Trophoblast cell (in vitro differentiated cells and primary cell): Measurements from ENCODE around the gene ACAP3.
A peak's percentile ranks its signal among the peaks of the same experiment; 100 is the strongest.

Experiments used
- DNase-seq, 2 donors: peaks; one replicate each; pipeline ENCODE4 v3.0.0-alpha.2; 2016
- H2AFZ ChIP-seq: 2 replicates; pipeline ENCODE4 v1.6.1; 2013; ENCODE audit warnings: low read length, moderate library complexity, mild to moderate bottlenecking; ENCODE audit not compliant: insufficient read depth, poor library complexity
- H2AK5ac ChIP-seq: 2 replicates; pipeline ENCODE4 v1.6.1; 2013; ENCODE audit warnings: mild to moderate bottlenecking, low read length
- H2BK120ac ChIP-seq: 2 replicates; pipeline ENCODE4 v1.6.1; 2013; ENCODE audit warnings: low read length, mild to moderate bottlenecking, moderate library complexity; ENCODE audit not compliant: insufficient read depth, poor library complexity
- H2BK12ac ChIP-seq: 2 replicates; pipeline ENCODE4 v1.6.1; 2013; ENCODE audit warnings: mild to moderate bottlenecking, low read length, moderate library complexity
- H2BK5ac ChIP-seq: 2 replicates; pipeline ENCODE4 v1.6.1; 2013; ENCODE audit warnings: low read length, low read depth, moderate library complexity, mild to moderate bottlenecking; ENCODE audit not compliant: poor library complexity
- H3K14ac ChIP-seq: 2 replicates; pipeline ENCODE4 v1.6.1; 2013; ENCODE audit warnings: mild to moderate bottlenecking, low read length
- H3K18ac ChIP-seq: 2 replicates; pipeline ENCODE4 v1.6.1; 2013; ENCODE audit warnings: mild to moderate bottlenecking, low read length
- H3K23ac ChIP-seq: 2 replicates; pipeline ENCODE4 v1.6.1; 2013; ENCODE audit warnings: low read length
- H3K27ac ChIP-seq: 2 replicates; pipeline ENCODE4 v1.5.1; 2013; ENCODE audit warnings: low read depth, mild to moderate bottlenecking, inconsistent platforms, low read length, moderate library complexity
- H3K27me3 ChIP-seq: 2 replicates; pipeline ENCODE4 v1.6.1; 2013; ENCODE audit warnings: inconsistent platforms, mild to moderate bottlenecking, low read length, moderate library complexity; ENCODE audit not compliant: insufficient read depth
- H3K36me3 ChIP-seq, 2 experiments: 1 replicate in 1 of 2; 2 replicates in 1 of 2; pipeline ENCODE4 v1.6.1; 2013; ENCODE audit warnings: low read length in 2 of 2, mild to moderate bottlenecking in 2 of 2, moderate library complexity in 1 of 2; ENCODE audit not compliant: insufficient read depth in 2 of 2, control insufficient read depth in 1 of 2
- H3K4ac ChIP-seq: 2 replicates; pipeline ENCODE4 v1.6.1; 2013; ENCODE audit warnings: low read depth, mild to moderate bottlenecking, low read length, moderate library complexity
- H3K4me1 ChIP-seq, 2 experiments: 1 replicate in 1 of 2; 2 replicates in 1 of 2; pipeline ENCODE4 v1.6.1; 2013; ENCODE audit warnings: low read length in 2 of 2, mild to moderate bottlenecking in 2 of 2, moderate library complexity in 1 of 2; ENCODE audit not compliant: insufficient read depth in 2 of 2, control insufficient read depth in 1 of 2
- H3K4me2 ChIP-seq: 2 replicates; pipeline ENCODE4 v1.6.1; 2013; ENCODE audit warnings: inconsistent platforms, mild to moderate bottlenecking, low read length, moderate library complexity
- H3K4me3 ChIP-seq: 2 replicates; pipeline ENCODE4 v1.5.1; 2013; ENCODE audit warnings: mild to moderate bottlenecking, low read depth, low read length, inconsistent platforms
- H3K79me1 ChIP-seq: one replicate; pipeline ENCODE4 v1.6.1; 2013; ENCODE audit warnings: low read length
- H3K79me2 ChIP-seq: 2 replicates; pipeline ENCODE4 v1.6.1; 2013; ENCODE audit warnings: low read length, mild to moderate bottlenecking; ENCODE audit not compliant: control insufficient read depth, insufficient read depth, poor library complexity
- H3K9ac ChIP-seq: 2 replicates; pipeline ENCODE4 v1.6.1; 2013; ENCODE audit warnings: mild to moderate bottlenecking, low read length
- H3K9me3 ChIP-seq: 2 replicates; pipeline ENCODE4 v1.6.1; 2013; ENCODE audit warnings: low read depth, mild to moderate bottlenecking, control low read depth, inconsistent platforms, low read length; ENCODE audit not compliant: insufficient read depth
- H4K12ac ChIP-seq: 2 replicates; pipeline ENCODE4 v1.6.1; 2013; ENCODE audit warnings: low read depth, mild to moderate bottlenecking, low read length, moderate library complexity
- H4K8ac ChIP-seq: 2 replicates; pipeline ENCODE4 v1.6.1; 2013; ENCODE audit warnings: low read depth, mild to moderate bottlenecking, low read length, moderate library complexity
- H4K91ac ChIP-seq: one replicate; pipeline ENCODE4 v1.6.1; 2013; ENCODE audit warnings: low read depth, mild to moderate bottlenecking, low read length, moderate library complexity
- WGBS: extraction: QIAGEN DNeasy Blood & Tissue Kit; methylation state at CpG from one replicate; pipeline ENCODE4 v1.1.7; 2013; ENCODE audit warnings: missing lambda C conversion rate; ENCODE audit not compliant: insufficient read length, insufficient coverage; ENCODE audit errors: extremely low coverage; 5-methylcytosine and 5-hydroxymethylcytosine counted together

Gene ACAP3

GRCh38 chr1:1283821-1284220 is 23.9 kb downstream of the ACAP3 start:
- H4K12ac ChIP-seq = no peak overlapping the region
- H2AFZ ChIP-seq = no peak overlapping the region
- H3K4ac ChIP-seq = no peak overlapping the region
- H3K27me3 ChIP-seq = no peaks in the 10 kb centered on the region
- H3K4me3 ChIP-seq = no peak overlapping the region
- no peak overlapping the region for H4K91ac ChIP-seq
- no peak overlapping the region for H3K18ac ChIP-seq
- H3K79me1 ChIP-seq = no peaks in the 10 kb centered on the region
- no peaks in the 10 kb centered on the region for H3K79me2 ChIP-seq
- H3K4me1 ChIP-seq = no peaks in the 10 kb centered on the region
- no CpG with 5 or more reads among the region's 9 CpGs for WGBS
- H3K14ac ChIP-seq = no peak overlapping the region
- DNase-seq = peak in 1 of 2 donors; percentile 49
- no peak overlapping the region for H3K23ac ChIP-seq
- no peak overlapping the region for H4K8ac ChIP-seq
- H2BK5ac ChIP-seq = no peak overlapping the region
- no peak overlapping the region for H3K27ac ChIP-seq
- peaks cover 10% of the 10 kb centered on the region for H3K9me3 ChIP-seq
- no peak overlapping the region for H2AK5ac ChIP-seq
- no peak overlapping the region for H2BK12ac ChIP-seq
- H3K36me3 ChIP-seq = no peaks in the 10 kb centered on the region
- H3K4me2 ChIP-seq = no peak overlapping the region
- H3K9ac ChIP-seq = no peak overlapping the region
- no peak overlapping the region for H2BK120ac ChIP-seq

GRCh38 chr1:1282998-1283397 is 24.7 kb downstream of the ACAP3 start:
- Histone ChIP-seq H3K23ac (no peak overlapping the region), H2BK120ac (no peak overlapping the region), H3K9me3 (peaks cover 8% of the 10 kb centered on the region), H3K18ac (no peak overlapping the region), H2AFZ (no peak overlapping the region), H3K4me3 (no peak overlapping the region), H3K27ac (no peak overlapping the region), H3K27me3 (no peaks in the 10 kb centered on the region), H3K4me2 (no peak overlapping the region), H3K14ac (no peak overlapping the region), H3K79me2 (no peaks in the 10 kb centered on the region), H4K12ac (no peak overlapping the region), H2BK5ac (no peak overlapping the region), H3K4ac (no peak overlapping the region), H3K4me1 (no peaks in the 10 kb centered on the region), H4K91ac (no peak overlapping the region), H3K79me1 (no peaks in the 10 kb centered on the region), H2AK5ac (no peak overlapping the region), H2BK12ac (no peak overlapping the region), H3K36me3 (no peaks in the 10 kb centered on the region), H4K8ac (no peak overlapping the region), H3K9ac (no peak overlapping the region)
- DNase-seq = peak; percentile 64 to 65
- WGBS = no CpG with 5 or more reads among the region's 14 CpGs

GRCh38 chr1:1281533-1282321 is 26.0 kb downstream of the ACAP3 start:
- Histone ChIP-seq H2BK5ac (no peak overlapping the region), H4K12ac (no peak overlapping the region), H2BK120ac (no peak overlapping the region), H3K4me2 (no peak overlapping the region), H3K36me3 (no peaks in the 10 kb centered on the region), H2AFZ (no peak overlapping the region), H3K79me1 (no peaks in the 10 kb centered on the region), H3K18ac (no peak overlapping the region), H2AK5ac (no peak overlapping the region), H3K14ac (no peak overlapping the region), H3K4me3 (no peak overlapping the region), H3K9ac (no peak overlapping the region), H3K23ac (no peak overlapping the region), H4K91ac (no peak overlapping the region), H2BK12ac (no peak overlapping the region), H3K4me1 (no peaks in the 10 kb centered on the region), H3K27me3 (no peaks in the 10 kb centered on the region), H4K8ac (no peak overlapping the region), H3K4ac (no peak overlapping the region), H3K27ac (no peak overlapping the region), H3K9me3 (peaks cover 8% of the 10 kb centered on the region), H3K79me2 (no peaks in the 10 kb centered on the region)
- DNase-seq = peak; percentile 91 to 93
- no CpG with 5 or more reads among the region's 26 CpGs for WGBS

- no peak overlapping the region for H3K27ac ChIP-seq
- no peak overlapping the region for H4K91ac ChIP-seq
- peaks cover 8% of the 10 kb centered on the region for H3K9me3 ChIP-seq
- no peaks in the 10 kb centered on the region for H3K27me3 ChIP-seq
- H3K18ac ChIP-seq = no peak overlapping the region
- no peak overlapping the region for H2BK12ac ChIP-seq
- H2BK120ac ChIP-seq = no peak overlapping the region
- H2AFZ ChIP-seq = no peak overlapping the region
- H3K4me2 ChIP-seq = no peak overlapping the region
- H3K14ac ChIP-seq = no peak overlapping the region
- H4K8ac ChIP-seq = no peak overlapping the region
- no peak for DNase-seq
- H2BK5ac ChIP-seq = no peak overlapping the region
- H4K12ac ChIP-seq = no peak overlapping the region
- H3K79me1 ChIP-seq = no peaks in the 10 kb centered on the region
- no peak overlapping the region for H3K4me3 ChIP-seq
- no CpG with 5 or more reads among the region's 21 CpGs for WGBS
- H3K79me2 ChIP-seq = no peaks in the 10 kb centered on the region
- no peak overlapping the region for H3K9ac ChIP-seq
- no peak overlapping the region for H3K4ac ChIP-seq
- no peak overlapping the region for H2AK5ac ChIP-seq
- no peaks in the 10 kb centered on the region for H3K36me3 ChIP-seq
- no peaks in the 10 kb centered on the region for H3K4me1 ChIP-seq
- no peak overlapping the region for H3K23ac ChIP-seq
Observed at GRCh38 chr1:1280782-1281481, 26.8 kb downstream of the ACAP3 start.
